ENCODE data around the gene AMY2A.

DNA sequence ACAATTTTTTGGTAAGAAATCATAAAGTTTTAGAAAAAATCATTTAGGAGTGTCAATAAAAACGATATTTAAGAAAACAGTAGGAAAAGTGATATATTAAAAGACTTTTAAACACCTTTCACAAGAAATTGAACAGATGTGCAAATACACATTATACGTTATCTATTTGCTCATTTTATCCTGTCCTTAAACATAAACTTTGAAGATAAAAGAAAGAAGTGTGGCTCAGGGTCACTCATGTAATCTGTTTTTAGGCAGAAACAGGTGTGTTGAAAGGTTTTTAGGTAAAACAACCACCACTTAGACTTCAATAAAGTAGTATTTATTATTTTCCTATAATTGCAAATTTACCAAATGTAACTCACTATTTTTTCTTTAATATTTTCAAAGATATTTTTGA is 32.7 kb upstream of the AMY2A start:
- TF ChIP-seq POLR2A (IDR thresholded peaks at IDR 0.05; ENCODE audit: low read depth, low read length) (no peak), FOS (IDR thresholded peaks at IDR 0.05; ENCODE audit: borderline replicate concordance, insufficient read depth, low read length) (no peak), GATA2 (IDR thresholded peaks at IDR 0.05; ENCODE audit: insufficient read depth, insufficient read length, low read depth, low read length) (no peak), EZH2 (IDR thresholded peaks at IDR 0.05; ENCODE audit: borderline replicate concordance, low read depth, low read length, severe bottlenecking) (no peak), POLR2AphosphoS5 (IDR thresholded peaks at IDR 0.05; ENCODE audit: insufficient read depth, low read depth, low read length) (no peak)
- TF ChIP-seq, protein P1, sequence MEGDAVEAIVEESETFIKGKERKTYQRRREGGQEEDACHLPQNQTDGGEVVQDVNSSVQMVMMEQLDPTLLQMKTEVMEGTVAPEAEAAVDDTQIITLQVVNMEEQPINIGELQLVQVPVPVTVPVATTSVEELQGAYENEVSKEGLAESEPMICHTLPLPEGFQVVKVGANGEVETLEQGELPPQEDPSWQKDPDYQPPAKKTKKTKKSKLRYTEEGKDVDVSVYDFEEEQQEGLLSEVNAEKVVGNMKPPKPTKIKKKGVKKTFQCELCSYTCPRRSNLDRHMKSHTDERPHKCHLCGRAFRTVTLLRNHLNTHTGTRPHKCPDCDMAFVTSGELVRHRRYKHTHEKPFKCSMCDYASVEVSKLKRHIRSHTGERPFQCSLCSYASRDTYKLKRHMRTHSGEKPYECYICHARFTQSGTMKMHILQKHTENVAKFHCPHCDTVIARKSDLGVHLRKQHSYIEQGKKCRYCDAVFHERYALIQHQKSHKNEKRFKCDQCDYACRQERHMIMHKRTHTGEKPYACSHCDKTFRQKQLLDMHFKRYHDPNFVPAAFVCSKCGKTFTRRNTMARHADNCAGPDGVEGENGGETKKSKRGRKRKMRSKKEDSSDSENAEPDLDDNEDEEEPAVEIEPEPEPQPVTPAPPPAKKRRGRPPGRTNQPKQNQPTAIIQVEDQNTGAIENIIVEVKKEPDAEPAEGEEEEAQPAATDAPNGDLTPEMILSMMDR (IDR thresholded peaks at IDR 0.05; ENCODE audit: extremely low read depth in 1 of 2, insufficient read depth in 1 of 2, low read depth in 1 of 2, low read length in 2 of 2), result no peak

Data from endothelial cell of umbilical vein (primary cell).